Measurements from ENCODE around the gene TRAK2.
"Not testable (repeated sequence)": the region's sequence is repeated elsewhere in the genome, so short reads cannot be mapped to it uniquely, and the experiment has no call there.

TRAK2 gene

GRCh38 chr2:201436141-201436540, 15.1 kb downstream of the TRAK2 start:
- no peak for TF ChIP-seq ZFX (IDR thresholded peaks at IDR 0.05; ENCODE audit: borderline replicate concordance)
- no peak overlapping the region for H3K27ac ChIP-seq

- TF ChIP-seq, protein P1, sequence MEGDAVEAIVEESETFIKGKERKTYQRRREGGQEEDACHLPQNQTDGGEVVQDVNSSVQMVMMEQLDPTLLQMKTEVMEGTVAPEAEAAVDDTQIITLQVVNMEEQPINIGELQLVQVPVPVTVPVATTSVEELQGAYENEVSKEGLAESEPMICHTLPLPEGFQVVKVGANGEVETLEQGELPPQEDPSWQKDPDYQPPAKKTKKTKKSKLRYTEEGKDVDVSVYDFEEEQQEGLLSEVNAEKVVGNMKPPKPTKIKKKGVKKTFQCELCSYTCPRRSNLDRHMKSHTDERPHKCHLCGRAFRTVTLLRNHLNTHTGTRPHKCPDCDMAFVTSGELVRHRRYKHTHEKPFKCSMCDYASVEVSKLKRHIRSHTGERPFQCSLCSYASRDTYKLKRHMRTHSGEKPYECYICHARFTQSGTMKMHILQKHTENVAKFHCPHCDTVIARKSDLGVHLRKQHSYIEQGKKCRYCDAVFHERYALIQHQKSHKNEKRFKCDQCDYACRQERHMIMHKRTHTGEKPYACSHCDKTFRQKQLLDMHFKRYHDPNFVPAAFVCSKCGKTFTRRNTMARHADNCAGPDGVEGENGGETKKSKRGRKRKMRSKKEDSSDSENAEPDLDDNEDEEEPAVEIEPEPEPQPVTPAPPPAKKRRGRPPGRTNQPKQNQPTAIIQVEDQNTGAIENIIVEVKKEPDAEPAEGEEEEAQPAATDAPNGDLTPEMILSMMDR (IDR thresholded peaks at IDR 0.05), result no peak
- no peak for TF ChIP-seq ZFX (IDR thresholded peaks at IDR 0.05; ENCODE audit: borderline replicate concordance)
- no peak overlapping the region for H3K27ac ChIP-seq
Observed at GRCh38 chr2:201433394-201433995, 17.8 kb downstream of the TRAK2 start.

DNA sequence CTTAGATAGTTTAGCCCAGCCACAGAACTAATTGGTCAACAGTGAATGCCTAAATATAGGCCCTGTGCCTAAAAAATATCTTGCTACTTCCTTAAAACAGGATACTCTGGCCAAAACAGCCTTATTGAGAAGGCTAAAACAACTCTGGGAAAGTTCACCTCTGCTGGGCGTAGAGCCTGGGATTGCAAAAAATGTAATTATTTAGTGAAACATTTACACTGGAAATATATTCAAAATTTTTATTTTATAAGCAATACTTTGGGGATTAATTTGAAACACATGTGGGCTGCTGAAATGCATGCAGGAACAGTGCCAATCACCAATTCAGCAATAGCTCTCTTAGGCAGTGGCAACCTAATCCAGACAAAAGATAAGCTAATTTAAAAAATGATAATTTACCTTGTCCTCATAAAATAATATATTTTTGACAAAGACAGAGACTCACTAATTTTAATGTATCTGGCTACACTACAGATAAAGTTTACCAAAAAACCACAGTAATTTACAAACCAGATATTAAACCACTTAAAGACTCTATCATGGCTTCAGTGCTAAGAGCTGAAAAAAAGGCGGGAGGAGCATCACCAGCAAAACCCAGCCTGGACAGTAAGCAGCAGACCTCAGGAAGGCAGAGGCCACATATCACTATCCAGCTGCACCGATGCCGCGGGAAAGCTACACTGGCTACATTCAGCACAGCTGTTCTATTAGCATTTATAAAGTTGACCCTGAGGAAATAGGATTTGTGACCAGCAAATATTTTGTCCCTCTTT, 18.5 kb downstream of the TRAK2 start:
- TF ChIP-seq ZFX (IDR thresholded peaks at IDR 0.05; ENCODE audit: borderline replicate concordance), result no peak
- TF ChIP-seq, protein P1 (IDR thresholded peaks at IDR 0.05), result no peak
- H3K27ac ChIP-seq, result no peak overlapping the region

DNA sequence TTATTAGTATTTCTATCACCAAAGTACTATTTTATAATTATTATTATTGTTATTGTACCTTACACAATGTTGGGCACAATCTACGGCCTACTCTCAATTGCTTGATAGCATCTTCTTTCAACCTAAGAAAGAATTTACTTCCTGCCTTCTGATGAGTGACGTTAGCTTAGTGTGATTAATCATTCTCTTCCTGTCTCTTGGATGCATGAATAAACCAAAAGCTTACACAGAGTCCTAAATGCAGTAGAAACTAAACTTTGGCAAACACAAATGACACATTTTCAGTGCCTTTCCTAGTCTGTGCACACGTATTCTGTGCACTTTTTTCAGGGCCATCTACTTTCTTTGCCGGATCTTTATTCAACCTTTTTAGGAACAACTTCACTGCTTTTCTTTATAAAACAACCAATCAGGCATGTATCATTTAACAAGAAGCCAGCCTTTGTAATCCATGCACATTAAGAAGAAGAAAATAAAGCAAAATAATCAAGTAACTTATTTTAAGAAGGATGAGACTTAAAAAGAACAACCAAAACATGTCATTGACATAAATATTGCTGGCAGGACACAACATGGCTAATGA, 19.1 kb downstream of the TRAK2 start:
- H3K27ac ChIP-seq, result no peak overlapping the region
- TF ChIP-seq, protein P1 (IDR thresholded peaks at IDR 0.05), result no peak
- TF ChIP-seq ZFX (IDR thresholded peaks at IDR 0.05; ENCODE audit: borderline replicate concordance), result no peak

GRCh38 chr2:201430839-201431238, 20.4 kb downstream of the TRAK2 start:
- no peak overlapping the region for H3K27ac ChIP-seq
- no peak for TF ChIP-seq ZFX (IDR thresholded peaks at IDR 0.05; ENCODE audit: borderline replicate concordance)
- TF ChIP-seq, protein P1 (IDR thresholded peaks at IDR 0.05), result no peak

GRCh38 chr2:201430322-201430721, 20.9 kb downstream of the TRAK2 start:
- H3K27ac ChIP-seq, result not testable (repeated sequence)

DNA sequence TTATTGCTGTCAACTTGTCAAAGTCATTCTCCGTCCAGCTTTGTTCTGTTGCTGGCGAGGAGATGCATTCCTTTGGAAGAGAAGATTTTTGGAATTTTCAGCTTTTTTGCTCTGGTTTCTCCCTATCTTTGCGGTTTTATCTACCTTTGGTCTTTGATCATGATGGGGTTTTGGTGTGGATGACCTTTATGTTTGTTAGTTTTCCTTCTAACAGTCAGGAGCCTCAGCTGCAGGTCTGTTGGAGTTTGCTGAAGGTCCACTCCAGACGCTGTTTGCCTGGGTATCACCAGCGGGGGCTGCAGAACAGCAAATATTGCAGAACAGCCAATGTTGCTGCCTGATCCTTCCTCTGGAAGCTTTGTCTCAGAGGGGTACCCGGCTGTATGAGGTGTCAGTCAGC, 21.4 kb downstream of the TRAK2 start:
- not testable (repeated sequence) for H3K27ac ChIP-seq

DNA sequence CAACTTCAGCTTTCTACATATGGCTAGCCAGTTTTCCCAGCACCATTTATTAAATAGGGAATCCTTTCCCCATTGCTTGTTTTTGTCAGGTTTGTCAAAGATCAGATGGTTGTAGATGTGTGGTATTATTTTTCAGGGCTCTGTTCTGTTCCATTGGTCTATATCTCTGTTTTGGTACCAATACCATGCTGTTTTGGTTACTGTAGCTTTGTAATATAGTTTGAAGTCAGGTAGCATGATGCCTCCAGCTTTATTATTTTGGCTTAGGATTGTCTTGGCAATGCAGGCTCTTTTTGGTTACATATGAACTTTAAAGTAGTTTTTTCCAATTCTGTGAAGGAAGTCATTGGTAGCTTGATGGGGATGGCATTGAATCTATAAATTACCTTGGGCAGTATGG, 22.9 kb downstream of the TRAK2 start:
- not testable (repeated sequence) for H3K27ac ChIP-seq

- H3K27ac ChIP-seq, result no peak overlapping the region
- no peak for TF ChIP-seq ZFX (IDR thresholded peaks at IDR 0.05; ENCODE audit: borderline replicate concordance)
- TF ChIP-seq, protein P1 (IDR thresholded peaks at IDR 0.05), result no peak
Observed at GRCh38 chr2:201425952-201426351, 25.3 kb downstream of the TRAK2 start.

All from 22Rv1 (cell line).